Colonic mucosa (tissue), 4 donors: ENCODE measurements around the gene CENPL. TPM values are rescaled to one million over a fixed set of nuclear protein-coding genes. Genes with fewer than 3 reads are reported as not detected.

ENCODE experiments used
- DNase-seq: peaks from one replicate; pipeline ENCODE4 v3.0.0-alpha.2; 2020
- H3K27ac ChIP-seq: fragments of 200-600 bp; one replicate; pipeline ENCODE4 v1.8.0; 2021
- H3K27me3 ChIP-seq: fragments of 200-600 bp; one replicate; pipeline ENCODE4 v1.8.0; 2021
- H3K36me3 ChIP-seq: fragments of 200-600 bp; one replicate; pipeline ENCODE4 v1.8.0; 2021
- H3K4me1 ChIP-seq: fragments of 200-600 bp; one replicate; pipeline ENCODE4 v1.8.0; 2021; ENCODE audit warnings: mild to moderate bottlenecking
- H3K4me3 ChIP-seq: fragments of 200-600 bp; one replicate; pipeline ENCODE4 v1.8.0; 2021
- H3K9ac ChIP-seq, 2 donors: one replicate each; pipeline ENCODE4 v1.7.0; 2013; ENCODE audit warnings: control low read depth in 2 of 2, low read depth in 2 of 2, low read length in 2 of 2
- H3K9me3 ChIP-seq: fragments of 200-600 bp; one replicate; pipeline ENCODE4 v1.8.0; 2021
- intact Hi-C: fragments of 100-400 bp; cut with DNase I; formaldehyde crosslinking; loops from one replicate; pipeline ENCODE4 v1.14.1; 2022
- total RNA-seq, 2 donors: library from RNA; stranded (reverse); fragmentation: NEBNext Ultra II Directional in 1 of 2; extraction: Animal tissue kit (Norgen Biotek cat#: 25700) in 1 of 2; gene quantifications; one replicate each; pipeline ENCODE4 v1.2.1, GENCODE V29; 2021
- TF ChIP-seq, protein P1 (sequence below): fragments of 200-600 bp; IDR thresholded peaks from one replicate; pipeline ENCODE4 v1.8.0; 2022; ENCODE audit warnings: antibody characterized with exemption, mild to moderate bottlenecking
- donor health status: healthy.
- donor health status: DM: no; HTN: no; CAD: no.
- donor health status: DM: no; HTN: no; CAD: no.

The CENPL gene
- total RNA-seq, 2 donors from 2014 or later: 5.7 to 13.6 TPM

DNA sequence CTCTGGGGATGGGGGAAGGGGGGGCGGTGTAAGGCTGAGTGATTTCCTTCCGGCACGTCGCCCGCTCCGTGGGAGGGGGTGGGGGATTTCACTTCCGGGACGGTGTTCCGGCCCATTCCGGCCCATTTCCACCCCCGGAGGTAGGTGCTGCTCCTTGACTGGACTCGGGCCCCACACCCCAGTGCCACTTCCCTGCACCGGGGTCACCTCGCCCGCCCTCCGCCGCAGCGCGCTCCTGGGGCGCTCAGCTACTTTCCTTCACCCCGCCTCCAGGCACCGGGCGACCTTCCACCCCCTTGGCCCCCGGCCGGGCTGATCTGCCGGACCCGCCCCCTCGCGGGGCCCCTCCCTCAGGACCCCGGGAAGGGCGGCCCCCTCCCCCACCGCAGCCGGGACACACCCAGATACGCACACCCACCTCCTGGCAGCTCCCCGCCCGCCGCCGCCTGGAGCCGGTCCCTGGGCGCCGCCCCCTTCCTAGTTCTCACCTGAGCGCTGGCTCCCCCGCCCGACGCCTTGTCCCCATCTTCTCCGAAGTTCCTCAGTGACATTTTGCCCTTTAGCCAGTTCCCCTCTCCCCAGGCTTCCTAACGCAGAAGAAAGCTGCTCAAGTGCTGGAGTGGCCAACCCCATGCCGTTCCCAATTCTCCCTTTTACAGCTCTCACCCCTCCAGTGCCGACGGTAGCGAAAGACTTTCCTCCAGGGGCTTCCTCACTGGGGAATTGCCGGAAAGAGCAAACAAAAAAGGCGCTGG lies 43.8 kb upstream of the CENPL start, which contains the start of gene ZBTB37:
Gene ZBTB37 (plus strand): TSS at position 115 of the 755 bp plus-strand sequence. CDS start 1,846 bp downstream, outside the sequence.
- peaks cover 5% of the 10 kb centered on the region for H3K4me1 ChIP-seq
- H3K36me3 ChIP-seq: peaks cover 6% of the 10 kb centered on the region
- DNase-seq: peak; percentile 97
- no peaks in the 10 kb centered on the region for H3K27me3 ChIP-seq
- intact Hi-C loops: loop anchor here (5.0 kb wide), 1 partner anchor 154 kb away; the partner anchor contains the start of gene RC3H1
- peak within 1 kb of the TSS; percentile 71 to 86 for H3K9ac ChIP-seq
- H3K4me3 ChIP-seq: peak within 1 kb of the TSS; percentile 79
- peak within 1 kb of the TSS; percentile 96 for H3K27ac ChIP-seq
- TF ChIP-seq, protein P1, sequence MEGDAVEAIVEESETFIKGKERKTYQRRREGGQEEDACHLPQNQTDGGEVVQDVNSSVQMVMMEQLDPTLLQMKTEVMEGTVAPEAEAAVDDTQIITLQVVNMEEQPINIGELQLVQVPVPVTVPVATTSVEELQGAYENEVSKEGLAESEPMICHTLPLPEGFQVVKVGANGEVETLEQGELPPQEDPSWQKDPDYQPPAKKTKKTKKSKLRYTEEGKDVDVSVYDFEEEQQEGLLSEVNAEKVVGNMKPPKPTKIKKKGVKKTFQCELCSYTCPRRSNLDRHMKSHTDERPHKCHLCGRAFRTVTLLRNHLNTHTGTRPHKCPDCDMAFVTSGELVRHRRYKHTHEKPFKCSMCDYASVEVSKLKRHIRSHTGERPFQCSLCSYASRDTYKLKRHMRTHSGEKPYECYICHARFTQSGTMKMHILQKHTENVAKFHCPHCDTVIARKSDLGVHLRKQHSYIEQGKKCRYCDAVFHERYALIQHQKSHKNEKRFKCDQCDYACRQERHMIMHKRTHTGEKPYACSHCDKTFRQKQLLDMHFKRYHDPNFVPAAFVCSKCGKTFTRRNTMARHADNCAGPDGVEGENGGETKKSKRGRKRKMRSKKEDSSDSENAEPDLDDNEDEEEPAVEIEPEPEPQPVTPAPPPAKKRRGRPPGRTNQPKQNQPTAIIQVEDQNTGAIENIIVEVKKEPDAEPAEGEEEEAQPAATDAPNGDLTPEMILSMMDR: no peak
- no peaks in the 10 kb centered on the region for H3K9me3 ChIP-seq

DNA sequence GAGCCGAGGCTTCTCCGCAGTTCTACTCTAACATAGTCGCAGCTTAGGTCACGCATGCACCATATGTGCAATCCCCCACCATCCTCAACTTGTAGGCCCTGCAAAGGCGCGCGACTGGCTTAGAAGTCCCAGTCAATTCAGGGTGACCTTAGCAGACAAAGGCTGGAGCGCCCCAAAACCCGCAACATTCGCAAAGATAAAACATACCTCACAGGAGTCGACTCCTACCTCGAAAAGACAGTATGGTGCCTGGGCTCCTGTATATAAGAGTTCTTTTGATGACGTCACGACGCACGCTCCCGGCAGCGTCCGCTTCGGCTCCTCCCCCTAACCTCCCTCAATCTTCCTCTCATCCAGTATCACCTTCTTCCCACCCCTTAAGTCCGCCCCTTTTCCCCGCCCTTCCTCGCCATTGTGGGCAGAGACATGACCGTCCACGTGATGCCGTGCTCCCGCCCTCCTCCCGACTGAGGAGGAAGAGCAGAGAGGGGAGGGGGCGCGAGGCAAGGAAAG lies 43.1 kb upstream of the CENPL start, which contains the start of gene GAS5:
Gene GAS5 (minus strand): TSS at position 237 of the 513 bp plus-strand sequence.
- TF ChIP-seq, protein P1: no peak
- Histone ChIP-seq H3K27me3 (no peaks in the 10 kb centered on the region), H3K36me3 (peaks cover 6% of the 10 kb centered on the region), H3K27ac (peak within 1 kb of the TSS; percentile 96), H3K4me1 (peaks cover 5% of the 10 kb centered on the region), H3K9ac (peak within 1 kb of the TSS; percentile 71 to 86), H3K4me3 (peak within 1 kb of the TSS; percentile 79), H3K9me3 (no peaks in the 10 kb centered on the region)
- intact Hi-C loops: loop anchor here (5.0 kb wide), 1 partner anchor 154 kb away; the partner anchor contains the start of gene RC3H1
- peak; percentile 99 for DNase-seq

DNA sequence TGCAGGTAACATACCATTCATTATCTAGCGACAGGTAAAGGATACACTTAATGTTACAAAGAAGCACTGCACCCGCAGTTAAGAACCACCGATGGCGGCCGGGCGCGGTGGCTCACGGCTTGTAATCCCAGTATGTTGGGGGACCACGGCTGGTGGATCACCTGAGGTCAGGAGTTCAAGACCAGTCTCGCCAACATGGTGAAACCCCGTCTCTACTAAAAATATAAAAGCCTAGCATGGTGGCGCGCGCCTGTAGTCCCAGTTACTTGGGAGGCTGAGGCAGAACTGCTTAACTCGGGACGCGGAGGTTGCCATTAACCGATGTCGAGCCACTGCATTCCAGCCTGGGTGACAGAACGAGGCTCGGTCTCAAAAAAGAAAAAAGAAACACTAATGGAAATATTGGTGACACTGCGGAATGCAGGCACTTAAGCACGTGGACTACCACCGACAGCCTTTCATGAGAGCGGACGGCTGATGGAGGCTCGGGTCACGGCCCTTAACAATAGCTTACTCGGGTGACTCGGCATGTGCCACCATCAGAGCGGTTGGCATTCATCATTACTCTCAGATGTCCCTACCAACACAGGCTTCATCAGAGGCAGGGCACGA lies 42.6 kb upstream of the CENPL start:
- TF ChIP-seq, protein P1: no peak
- Histone ChIP-seq H3K27ac (peak overlapping the region; percentile 96), H3K27me3 (no peaks in the 10 kb centered on the region), H3K36me3 (peaks cover 6% of the 10 kb centered on the region), H3K9ac (peak overlapping the region; percentile 56 to 86), H3K9me3 (no peaks in the 10 kb centered on the region), H3K4me3 (peak overlapping the region; percentile 79), H3K4me1 (peaks cover 5% of the 10 kb centered on the region)
- DNase-seq: no peak
- intact Hi-C loops: loop anchor here (5.0 kb wide), 1 partner anchor 155 kb away; the partner anchor contains the start of gene RC3H1

DNA sequence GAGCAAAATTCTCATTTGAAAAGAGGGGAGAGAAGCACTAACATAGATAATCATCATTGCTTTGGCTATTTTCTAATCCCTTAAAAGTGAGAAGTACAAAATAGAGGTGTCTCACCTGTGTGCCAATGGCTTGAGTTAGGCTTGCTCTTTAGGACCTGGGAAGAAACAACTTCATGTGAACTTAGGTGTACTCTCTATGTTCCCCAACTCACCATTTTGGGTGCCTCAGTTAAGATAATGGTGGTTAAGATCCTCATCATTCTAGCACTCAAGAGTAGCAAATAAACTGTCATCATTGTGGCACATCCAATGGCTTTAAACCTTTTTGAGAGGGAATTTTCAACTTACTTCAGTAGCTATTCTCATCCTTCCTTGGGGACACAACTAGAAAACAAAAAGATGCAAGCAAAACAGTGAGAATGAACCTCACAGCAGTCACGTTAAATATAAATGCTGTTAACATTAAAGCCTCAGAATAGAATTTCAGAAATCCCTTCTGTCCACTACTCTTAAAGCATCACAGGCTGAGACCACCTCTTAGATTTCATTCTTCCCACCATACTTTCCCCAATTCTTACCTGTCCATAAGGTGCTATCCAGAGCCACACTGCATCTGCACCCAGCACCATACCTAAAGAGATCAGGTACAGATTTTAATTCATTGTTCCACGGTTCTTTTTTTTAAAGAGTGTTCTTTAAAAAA lies 41.9 kb upstream of the CENPL start:
- Histone ChIP-seq H3K4me1 (peaks cover 5% of the 10 kb centered on the region), H3K36me3 (peaks cover 6% of the 10 kb centered on the region)
- TF ChIP-seq, protein P1: no peak

More for the DNA sequence above, 41.9 kb upstream of the CENPL start:
- intact Hi-C loops: loop anchor here (5.0 kb wide), 1 partner anchor 156 kb away; the partner anchor contains the start of gene RC3H1
- peak overlapping the region; percentile 56 to 86 for H3K9ac ChIP-seq
- peak overlapping the region; percentile 79 for H3K4me3 ChIP-seq
- peak overlapping the region; percentile 96 for H3K27ac ChIP-seq
- H3K9me3 ChIP-seq: no peaks in the 10 kb centered on the region
- DNase-seq: no peak
- H3K27me3 ChIP-seq: no peaks in the 10 kb centered on the region
